Liver (tissue), 9 donors: ENCODE measurements around the gene MPRIP. TPM values are rescaled to one million over a fixed set of nuclear protein-coding genes. Genes with fewer than 3 reads are reported as not detected.

Source experiments
- DNase-seq: peaks from one replicate; pipeline ENCODE4 v3.0.0-alpha.2; 2017; ENCODE audit warnings: low spot score
- H3K27ac ChIP-seq, 2 donors: one replicate each; pipeline ENCODE4 v1.7.0; 2013; ENCODE audit warnings: inconsistent platforms in 2 of 2, low read length in 2 of 2, control low read depth in 1 of 2, low read depth in 1 of 2, mild to moderate bottlenecking in 1 of 2
- H3K27me3 ChIP-seq, 4 donors: one replicate each; pipeline versions ENCODE4 v1.6.1 to v1.7.0; 2013; ENCODE audit warnings: low read length in 3 of 4, inconsistent platforms in 1 of 4, mild to moderate bottlenecking in 1 of 4, moderate library complexity in 1 of 4; ENCODE audit not compliant: control insufficient read depth in 4 of 4, insufficient read depth in 4 of 4
- H3K36me3 ChIP-seq, 4 donors: one replicate each; pipeline versions ENCODE4 v1.6.1 to v1.7.0; 2013; ENCODE audit warnings: low read length in 3 of 4, mild to moderate bottlenecking in 3 of 4, low read depth in 1 of 4, moderate library complexity in 1 of 4; ENCODE audit not compliant: control insufficient read depth in 4 of 4, insufficient read depth in 3 of 4
- H3K4me1 ChIP-seq, 4 donors: one replicate each; pipeline versions ENCODE4 v1.6.1 to v1.7.0; 2013; ENCODE audit warnings: low read length in 3 of 4, mild to moderate bottlenecking in 3 of 4, moderate library complexity in 1 of 4; ENCODE audit not compliant: control insufficient read depth in 4 of 4, insufficient read depth in 4 of 4
- H3K4me3 ChIP-seq, 3 donors: one replicate each; pipeline versions ENCODE4 v1.6.1 to v1.7.0; 2013; ENCODE audit warnings: low read length in 3 of 3, control low read depth in 1 of 3, low read depth in 1 of 3, mild to moderate bottlenecking in 1 of 3
- H3K9ac ChIP-seq, 2 donors: one replicate each; pipeline ENCODE4 v1.7.0; 2013; ENCODE audit warnings: low read length in 2 of 2, mild to moderate bottlenecking in 2 of 2, moderate library complexity in 2 of 2, control low read depth in 1 of 2, low read depth in 1 of 2
- H3K9me3 ChIP-seq, 4 donors: one replicate each; pipeline versions ENCODE4 v1.6.1 to v1.7.0; 2013; ENCODE audit warnings: low read length in 3 of 4; ENCODE audit not compliant: control insufficient read depth in 4 of 4
- EGR1 ChIP-seq, 2 donors: IDR thresholded peaks; 2 replicates each; pipeline ENCODE4 v1.6.1; 2016 to 2018; ENCODE audit warnings: antibody characterized with exemption in 2 of 2, low read depth in 2 of 2
- FOXA1 ChIP-seq: IDR thresholded peaks from 2 replicates; pipeline ENCODE4 v1.6.1; 2016; ENCODE audit warnings: antibody characterized with exemption
- FOXA2 ChIP-seq: IDR thresholded peaks from 2 replicates; pipeline ENCODE4 v1.6.1; 2016; ENCODE audit warnings: antibody characterized with exemption
- HNF4A ChIP-seq, 2 donors: conservative IDR thresholded peaks; 2 replicates each; pipeline ENCODE4 v1.6.1; 2016; ENCODE audit warnings: antibody characterized with exemption in 2 of 2, mild to moderate bottlenecking in 2 of 2
- HNF4G ChIP-seq: IDR thresholded peaks from 2 replicates; pipeline ENCODE4 v1.6.1; 2016; ENCODE audit warnings: antibody characterized with exemption
- JUND ChIP-seq, 2 donors: IDR thresholded peaks; 2 replicates each; pipeline ENCODE4 v1.6.1; 2016; ENCODE audit warnings: antibody characterized with exemption in 2 of 2
- TAF1 ChIP-seq: conservative IDR thresholded peaks from 2 replicates; pipeline ENCODE4 v1.6.1; 2016; ENCODE audit warnings: antibody characterized with exemption, mild to moderate bottlenecking
- WGBS: extraction: QIAGEN DNeasy Blood & Tissue Kit; methylation state at CpG from one replicate; pipeline ENCODE4 v1.1.7; 2013; 5-methylcytosine and 5-hydroxymethylcytosine counted together
- polyA plus RNA-seq, 2 donors: library from polyadenylated mRNA; stranded (reverse) in 1 of 2; unstranded in 1 of 2; fragments of 200-250 nt in 1 of 2; fragments of >200 nt in 1 of 2; fragmentation: Nextera tagmentation in 1 of 2; extraction: Ambion mirVana in 1 of 2; gene quantifications; one replicate each; pipeline versions ENCODE4 v1.2.1 to v1.2.3, GENCODE V29; 2013 to 2015
- total RNA-seq, 2 donors: library from RNA; depleted of rRNA; stranded (reverse); fragments of >200 nt; gene quantifications; one replicate each; pipeline ENCODE4 v1.2.3, GENCODE V29; 2014
- TF ChIP-seq, protein P1 (sequence below): IDR thresholded peaks from 2 replicates; pipeline ENCODE4 v1.6.1; 2016; ENCODE audit warnings: antibody characterized with exemption
- TF ChIP-seq, protein P2 (sequence below): fragments of 150-350 bp; IDR thresholded peaks from 2 replicates; pipeline ENCODE4 v1.5.1; 2017; ENCODE audit warnings: improper control_type of control experiment, low read depth, low read length; ENCODE audit not compliant: missing input control
- TF ChIP-seq, protein P3 (sequence below): IDR thresholded peaks from 2 replicates; pipeline ENCODE4 v1.6.1; 2016; ENCODE audit warnings: antibody characterized with exemption, mild to moderate bottlenecking
- TF ChIP-seq, protein P4 (sequence below): IDR thresholded peaks from 2 replicates; pipeline ENCODE4 v1.6.1; 2016; ENCODE audit warnings: antibody characterized with exemption
- TF ChIP-seq, protein P5 (sequence below): IDR thresholded peaks from 2 replicates; pipeline ENCODE4 v1.6.1; 2016; ENCODE audit warnings: antibody characterized with exemption
- donor health status: healthy.
- donor health status: healthy.
- donor health status: healthy.
- donor health status: healthy.
- donor health status: healthy.

MPRIP gene
- total and polyA plus RNA-seq, 4 donors: 21.2 to 61.9 (median 34.7) TPM

DNA sequence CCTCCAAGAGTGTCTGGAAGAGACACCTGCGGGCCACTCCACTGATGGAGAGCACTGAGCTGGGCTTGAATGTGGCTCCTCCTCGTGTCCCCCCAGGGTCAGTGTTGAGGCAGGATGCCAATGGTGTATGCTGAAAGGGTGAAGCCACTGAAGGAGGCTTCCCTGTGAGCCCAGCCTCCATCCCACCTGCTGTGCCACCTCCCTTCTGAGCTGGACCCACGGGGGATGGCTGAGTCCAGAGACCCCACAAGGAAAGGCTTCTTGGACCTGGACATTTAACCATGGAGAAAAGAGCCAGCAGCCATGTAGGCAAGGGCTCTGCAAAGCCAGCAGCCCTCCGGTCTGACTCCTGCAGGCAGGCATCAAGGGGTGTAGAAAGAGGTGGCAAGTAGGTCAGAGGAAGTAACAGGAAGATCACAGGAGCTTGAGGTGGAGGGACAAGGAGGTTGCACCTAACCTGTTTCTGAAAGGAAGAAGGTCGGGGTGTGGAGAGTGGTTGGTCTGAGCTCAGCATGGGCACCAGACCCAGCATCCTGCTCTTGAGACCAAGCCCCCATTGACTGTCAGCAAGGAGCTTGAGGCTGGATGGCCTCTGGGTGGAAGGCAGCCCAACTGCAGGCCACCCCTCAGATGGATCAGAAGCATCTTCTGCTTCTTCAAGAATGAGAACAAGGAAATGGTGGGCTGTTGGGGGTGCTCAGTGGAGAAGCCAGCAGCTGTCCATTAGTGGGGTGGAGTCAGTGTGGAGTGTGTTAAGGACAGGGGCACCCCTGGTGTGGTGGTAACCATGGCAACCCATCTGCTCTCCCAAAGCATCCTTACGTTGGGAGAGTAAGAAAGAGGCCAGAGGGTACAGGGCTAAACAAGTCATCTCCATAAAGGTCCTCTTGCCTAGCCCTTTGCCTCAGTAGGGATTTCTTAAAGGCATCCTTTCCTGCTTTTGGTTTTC lies 83.2 kb downstream of the MPRIP start:
- no peak for DNase-seq

DNA sequence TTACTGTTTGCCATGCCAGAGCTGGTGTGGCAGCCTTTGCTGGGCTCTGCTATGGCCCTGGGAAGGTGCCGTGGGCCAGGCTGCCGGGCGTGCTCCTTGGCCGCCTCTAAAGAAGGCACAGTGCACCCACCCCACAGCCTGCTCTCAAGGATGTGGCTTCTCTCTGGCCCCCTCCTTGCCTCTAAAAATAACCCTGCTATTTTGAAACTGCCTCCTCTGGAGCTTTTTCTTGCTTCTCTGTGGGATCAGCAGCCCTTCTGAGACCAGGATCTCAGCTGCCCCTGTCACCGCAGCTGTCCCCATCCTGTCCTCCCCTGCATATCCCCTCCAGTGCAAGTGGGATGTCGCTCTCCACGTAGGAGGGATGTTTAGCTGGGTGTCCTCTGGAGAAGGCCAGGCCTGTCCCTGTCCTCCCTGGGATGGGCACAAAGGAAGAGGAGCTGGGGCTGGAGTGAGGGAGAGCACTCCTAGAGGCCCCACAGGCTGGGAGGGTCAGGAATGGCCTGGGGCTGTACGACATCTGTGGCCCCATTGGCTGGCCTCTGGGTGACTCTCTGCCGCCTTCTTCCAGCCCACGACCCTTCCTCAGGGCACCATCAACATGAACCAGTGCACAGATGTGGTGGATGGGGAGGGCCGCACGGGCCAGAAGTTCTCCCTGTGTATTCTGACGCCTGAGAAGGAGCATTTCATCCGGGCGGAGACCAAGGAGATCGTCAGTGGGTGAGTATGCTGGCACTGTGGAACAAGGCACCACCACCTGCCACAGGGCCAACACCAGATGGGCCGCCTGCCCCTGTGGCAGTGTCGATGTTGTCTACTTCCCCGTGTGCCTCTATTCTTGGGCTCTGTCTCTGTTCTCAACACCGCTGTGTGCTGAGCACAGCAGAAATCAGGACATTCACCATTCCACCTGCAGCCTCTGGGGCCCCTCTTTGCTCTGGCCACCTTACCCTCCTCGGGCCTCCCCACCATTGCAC lies 84.2 kb downstream of the MPRIP start:
- H3K27me3 ChIP-seq: no peaks in the 10 kb centered on the region
- peaks cover 0 to 23% (median under 1%) of the 10 kb centered on the region in 4 donors for H3K36me3 ChIP-seq
- DNase-seq: no peak
- no peaks in the 10 kb centered on the region for H3K9me3 ChIP-seq
- TF ChIP-seq HNF4G (no peak), TAF1 (no peak), FOXA1 (no peak)
- TF ChIP-seq, protein P1, sequence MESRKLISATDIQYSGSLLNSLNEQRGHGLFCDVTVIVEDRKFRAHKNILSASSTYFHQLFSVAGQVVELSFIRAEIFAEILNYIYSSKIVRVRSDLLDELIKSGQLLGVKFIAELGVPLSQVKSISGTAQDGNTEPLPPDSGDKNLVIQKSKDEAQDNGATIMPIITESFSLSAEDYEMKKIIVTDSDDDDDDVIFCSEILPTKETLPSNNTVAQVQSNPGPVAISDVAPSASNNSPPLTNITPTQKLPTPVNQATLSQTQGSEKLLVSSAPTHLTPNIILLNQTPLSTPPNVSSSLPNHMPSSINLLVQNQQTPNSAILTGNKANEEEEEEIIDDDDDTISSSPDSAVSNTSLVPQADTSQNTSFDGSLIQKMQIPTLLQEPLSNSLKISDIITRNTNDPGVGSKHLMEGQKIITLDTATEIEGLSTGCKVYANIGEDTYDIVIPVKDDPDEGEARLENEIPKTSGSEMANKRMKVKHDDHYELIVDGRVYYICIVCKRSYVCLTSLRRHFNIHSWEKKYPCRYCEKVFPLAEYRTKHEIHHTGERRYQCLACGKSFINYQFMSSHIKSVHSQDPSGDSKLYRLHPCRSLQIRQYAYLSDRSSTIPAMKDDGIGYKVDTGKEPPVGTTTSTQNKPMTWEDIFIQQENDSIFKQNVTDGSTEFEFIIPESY: no peak
- TF ChIP-seq, protein P2, sequence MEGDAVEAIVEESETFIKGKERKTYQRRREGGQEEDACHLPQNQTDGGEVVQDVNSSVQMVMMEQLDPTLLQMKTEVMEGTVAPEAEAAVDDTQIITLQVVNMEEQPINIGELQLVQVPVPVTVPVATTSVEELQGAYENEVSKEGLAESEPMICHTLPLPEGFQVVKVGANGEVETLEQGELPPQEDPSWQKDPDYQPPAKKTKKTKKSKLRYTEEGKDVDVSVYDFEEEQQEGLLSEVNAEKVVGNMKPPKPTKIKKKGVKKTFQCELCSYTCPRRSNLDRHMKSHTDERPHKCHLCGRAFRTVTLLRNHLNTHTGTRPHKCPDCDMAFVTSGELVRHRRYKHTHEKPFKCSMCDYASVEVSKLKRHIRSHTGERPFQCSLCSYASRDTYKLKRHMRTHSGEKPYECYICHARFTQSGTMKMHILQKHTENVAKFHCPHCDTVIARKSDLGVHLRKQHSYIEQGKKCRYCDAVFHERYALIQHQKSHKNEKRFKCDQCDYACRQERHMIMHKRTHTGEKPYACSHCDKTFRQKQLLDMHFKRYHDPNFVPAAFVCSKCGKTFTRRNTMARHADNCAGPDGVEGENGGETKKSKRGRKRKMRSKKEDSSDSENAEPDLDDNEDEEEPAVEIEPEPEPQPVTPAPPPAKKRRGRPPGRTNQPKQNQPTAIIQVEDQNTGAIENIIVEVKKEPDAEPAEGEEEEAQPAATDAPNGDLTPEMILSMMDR: no peak
- TF ChIP-seq, protein P3, sequence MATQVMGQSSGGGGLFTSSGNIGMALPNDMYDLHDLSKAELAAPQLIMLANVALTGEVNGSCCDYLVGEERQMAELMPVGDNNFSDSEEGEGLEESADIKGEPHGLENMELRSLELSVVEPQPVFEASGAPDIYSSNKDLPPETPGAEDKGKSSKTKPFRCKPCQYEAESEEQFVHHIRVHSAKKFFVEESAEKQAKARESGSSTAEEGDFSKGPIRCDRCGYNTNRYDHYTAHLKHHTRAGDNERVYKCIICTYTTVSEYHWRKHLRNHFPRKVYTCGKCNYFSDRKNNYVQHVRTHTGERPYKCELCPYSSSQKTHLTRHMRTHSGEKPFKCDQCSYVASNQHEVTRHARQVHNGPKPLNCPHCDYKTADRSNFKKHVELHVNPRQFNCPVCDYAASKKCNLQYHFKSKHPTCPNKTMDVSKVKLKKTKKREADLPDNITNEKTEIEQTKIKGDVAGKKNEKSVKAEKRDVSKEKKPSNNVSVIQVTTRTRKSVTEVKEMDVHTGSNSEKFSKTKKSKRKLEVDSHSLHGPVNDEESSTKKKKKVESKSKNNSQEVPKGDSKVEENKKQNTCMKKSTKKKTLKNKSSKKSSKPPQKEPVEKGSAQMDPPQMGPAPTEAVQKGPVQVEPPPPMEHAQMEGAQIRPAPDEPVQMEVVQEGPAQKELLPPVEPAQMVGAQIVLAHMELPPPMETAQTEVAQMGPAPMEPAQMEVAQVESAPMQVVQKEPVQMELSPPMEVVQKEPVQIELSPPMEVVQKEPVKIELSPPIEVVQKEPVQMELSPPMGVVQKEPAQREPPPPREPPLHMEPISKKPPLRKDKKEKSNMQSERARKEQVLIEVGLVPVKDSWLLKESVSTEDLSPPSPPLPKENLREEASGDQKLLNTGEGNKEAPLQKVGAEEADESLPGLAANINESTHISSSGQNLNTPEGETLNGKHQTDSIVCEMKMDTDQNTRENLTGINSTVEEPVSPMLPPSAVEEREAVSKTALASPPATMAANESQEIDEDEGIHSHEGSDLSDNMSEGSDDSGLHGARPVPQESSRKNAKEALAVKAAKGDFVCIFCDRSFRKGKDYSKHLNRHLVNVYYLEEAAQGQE: no peak
- TF ChIP-seq, protein P4, sequence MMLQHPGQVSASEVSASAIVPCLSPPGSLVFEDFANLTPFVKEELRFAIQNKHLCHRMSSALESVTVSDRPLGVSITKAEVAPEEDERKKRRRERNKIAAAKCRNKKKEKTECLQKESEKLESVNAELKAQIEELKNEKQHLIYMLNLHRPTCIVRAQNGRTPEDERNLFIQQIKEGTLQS: no peak
- no peak overlapping the region for H3K9ac ChIP-seq
- H3K27ac ChIP-seq: no peak overlapping the region
- peaks cover 0 to 3% (median 0%) of the 10 kb centered on the region in 4 donors for H3K4me1 ChIP-seq
- WGBS: 85% methylated on average over 21 of the region's 21 CpGs
- no peak overlapping the region for H3K4me3 ChIP-seq

More for the DNA sequence above, 83.2 kb downstream of the MPRIP start:
- Histone ChIP-seq H3K9ac (no peak overlapping the region), H3K27ac (no peak overlapping the region), H3K9me3 (no peaks in the 10 kb centered on the region), H3K36me3 (peaks cover 0 to 20% (median 0%) of the 10 kb centered on the region in 4 donors), H3K4me1 (peaks cover 3 to 9% (median 6%) of the 10 kb centered on the region in 4 donors), H3K4me3 (no peak overlapping the region), H3K27me3 (no peaks in the 10 kb centered on the region)
- WGBS: 91% methylated on average over 6 of the region's 6 CpGs
- no peak for TF ChIP-seq HNF4G
- TF ChIP-seq, protein P5, sequence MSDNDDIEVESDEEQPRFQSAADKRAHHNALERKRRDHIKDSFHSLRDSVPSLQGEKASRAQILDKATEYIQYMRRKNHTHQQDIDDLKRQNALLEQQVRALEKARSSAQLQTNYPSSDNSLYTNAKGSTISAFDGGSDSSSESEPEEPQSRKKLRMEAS: no peak
- TF ChIP-seq JUND (IDR thresholded peaks at IDR 0.05): no peak
- TF ChIP-seq, protein P2: no peak
- TF ChIP-seq FOXA2: no peak
- no peak for TF ChIP-seq HNF4A (conservative IDR thresholded peaks at IDR 0.05)
- no peak for TF ChIP-seq EGR1 (IDR thresholded peaks at IDR 0.05; ENCODE audit: low read depth in 2 of 2)
- TF ChIP-seq, protein P1: no peak
